NCI-H1105 treated with DMSO at 0.1 percent for 48 hours (cell line): Measurements from ENCODE around the gene TOMM70.

Source experiments
- DNase-seq: peaks from one replicate; lab custom pipeline; 2025; lab: John Stamatoyannopoulos, UW

Gene TOMM70

GRCh38 chr3:100324044-100324443 is 76.8 kb downstream of the TOMM70 start:
- DNase-seq = no peak

GRCh38 chr3:100319951-100320350 is 80.9 kb downstream of the TOMM70 start:
- DNase-seq = no peak

GRCh38 chr3:100317912-100318311 is 83.0 kb downstream of the TOMM70 start:
- no peak for DNase-seq

- no peak for DNase-seq
These were observed 84.2 kb downstream of the TOMM70 start for GRCh38 chr3:100316641-100317069.
